ENCODE data around the gene ZSCAN20. TPM values are rescaled to one million over a fixed set of nuclear protein-coding genes. Genes with fewer than 3 reads are reported as not detected.

The ZSCAN20 gene
- total RNA-seq, 1 donor from 2014 or later = 5.5 TPM

GRCh38 chr1:33443080-33443704, 29.3 kb upstream of the ZSCAN20 start:
- peak in 1 of 2 donors; percentile 71 for DNase-seq (ENCODE audit: low read depth in 2 of 2)

DNA sequence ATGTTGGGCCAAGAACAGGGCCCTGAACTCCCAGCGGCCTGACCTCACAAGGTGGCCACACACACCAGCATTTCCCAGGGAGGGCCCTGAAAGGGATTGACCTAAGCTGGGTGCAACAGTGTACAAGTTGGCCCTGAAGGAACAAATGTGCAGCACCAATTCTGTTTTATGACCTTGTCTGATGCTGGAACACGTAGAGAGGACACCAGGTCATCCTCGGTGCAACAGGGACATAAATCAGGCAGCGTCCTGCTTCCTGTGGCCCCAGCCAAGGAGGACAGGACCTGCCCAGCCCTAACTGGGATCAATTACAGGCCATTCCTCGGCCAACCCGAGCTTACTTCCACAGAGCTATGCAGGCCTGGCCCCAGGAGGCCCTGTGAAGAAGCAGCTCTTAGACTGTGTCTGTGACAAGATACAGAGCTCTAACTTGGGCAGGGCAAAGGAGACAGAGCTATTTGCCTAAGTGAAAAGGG, 28.7 kb upstream of the ZSCAN20 start:
- DNase-seq (ENCODE audit: low read depth in 2 of 2) = peak in 1 of 2 donors; percentile 37

DNA sequence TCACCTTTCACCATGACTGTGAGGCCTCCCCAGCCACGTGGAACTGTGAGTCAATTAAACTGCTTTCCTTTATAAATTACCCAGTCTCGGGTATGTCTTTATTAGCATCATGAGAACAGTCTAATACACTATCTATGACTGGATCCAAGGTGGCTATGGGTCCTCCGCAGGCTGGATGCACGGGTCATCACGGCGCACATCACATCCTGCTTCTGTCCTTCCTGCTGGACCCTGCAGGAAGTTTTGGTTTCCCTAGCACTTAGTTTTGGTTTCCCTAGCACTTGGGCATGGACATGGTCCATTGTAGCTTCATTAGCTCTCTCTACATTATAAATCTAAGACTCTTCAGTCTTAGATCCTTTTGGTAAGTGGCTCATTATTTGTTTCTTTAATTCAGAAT, 27.3 kb upstream of the ZSCAN20 start:
- DNase-seq (ENCODE audit: low read depth in 2 of 2) = peak in 1 of 2 donors; percentile 29

DNA sequence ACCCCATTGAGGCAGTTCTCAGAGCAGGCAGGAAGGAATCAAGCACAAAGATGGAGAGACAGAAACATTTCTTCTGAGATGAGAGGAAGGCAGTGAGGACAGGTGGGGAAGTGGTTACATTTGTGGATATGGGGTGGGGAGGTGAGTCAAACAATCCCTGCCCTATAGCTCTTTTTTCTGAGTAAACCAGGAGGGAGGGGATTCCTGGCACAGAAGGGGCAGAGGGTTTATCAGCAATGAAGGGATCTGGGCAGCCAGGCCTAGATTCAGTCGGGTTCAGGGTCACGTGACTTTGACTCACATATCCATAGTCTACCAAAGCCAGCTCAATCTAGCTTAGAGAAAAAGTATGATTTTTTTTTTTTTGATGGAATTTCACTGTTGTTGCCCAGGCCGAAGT, 25.9 kb upstream of the ZSCAN20 start:
- DNase-seq (ENCODE audit: low read depth in 2 of 2) = no peak

DNA sequence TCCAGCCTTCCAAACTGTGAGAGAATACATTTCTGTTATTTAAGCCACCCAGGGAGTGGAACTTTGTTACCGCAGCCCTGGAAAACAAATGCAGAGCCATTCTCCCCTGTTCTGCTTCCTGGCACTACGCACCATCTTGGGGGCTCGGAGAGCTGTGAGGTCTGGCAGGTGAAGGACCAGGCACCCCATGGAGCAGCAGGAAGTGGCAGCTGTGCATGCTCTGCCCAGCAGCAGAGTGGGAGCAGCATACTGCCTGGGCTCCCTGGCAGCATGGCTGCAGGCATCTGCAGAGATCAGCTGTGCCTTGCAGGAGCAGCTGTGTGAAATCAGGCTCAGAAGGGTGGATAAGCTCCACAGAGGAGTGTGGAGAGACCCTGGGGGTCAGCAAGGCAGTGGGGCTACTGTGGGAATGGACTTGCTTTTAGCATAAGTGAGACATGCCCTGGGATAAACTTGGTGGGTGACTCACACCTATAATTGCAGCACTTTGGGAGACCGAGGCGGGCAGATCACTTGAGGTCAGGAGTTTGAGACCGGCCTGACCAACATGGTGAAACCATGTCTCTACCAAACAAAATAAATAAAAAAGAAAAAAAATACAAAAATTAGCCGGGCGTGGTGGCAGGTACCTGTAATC, 17.7 kb upstream of the ZSCAN20 start:
- DNase-seq (ENCODE audit: low read depth in 2 of 2) = no peak

- DNase-seq (ENCODE audit: low read depth in 2 of 2) = peak in 1 of 2 donors; percentile 78
Measured at GRCh38 chr1:33455539-33456501, 16.6 kb upstream of the ZSCAN20 start.

DNA sequence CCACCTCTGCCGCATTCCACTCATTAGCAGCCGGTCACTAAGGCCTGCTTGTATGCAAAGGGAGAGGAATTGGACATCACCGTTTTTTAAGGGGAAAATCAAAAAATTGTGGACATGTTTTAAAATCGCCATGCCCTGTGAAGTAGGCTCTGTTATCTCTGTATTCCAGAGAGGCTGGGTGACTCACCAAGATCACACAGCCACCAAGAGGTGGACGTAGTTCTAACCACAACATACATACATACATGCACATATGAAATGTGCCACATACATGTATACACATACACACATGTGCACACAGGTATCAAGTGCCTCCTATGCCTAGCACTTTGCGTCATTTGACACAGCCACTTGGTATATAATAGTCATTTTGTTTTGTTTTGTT, 16.0 kb upstream of the ZSCAN20 start:
- DNase-seq (ENCODE audit: low read depth in 2 of 2) = no peak

- DNase-seq (ENCODE audit: low read depth in 2 of 2) = no peak
Measured at GRCh38 chr1:33459691-33460090, 12.8 kb upstream of the ZSCAN20 start.

- DNase-seq (ENCODE audit: low read depth in 2 of 2) = no peak
Measured at GRCh38 chr1:33460144-33460543, 12.3 kb upstream of the ZSCAN20 start.

- peak in 1 of 2 donors; percentile 34 for DNase-seq (ENCODE audit: low read depth in 2 of 2)
Measured at GRCh38 chr1:33460947-33461629, 11.4 kb upstream of the ZSCAN20 start.

GRCh38 chr1:33462405-33463164, 9.9 kb upstream of the ZSCAN20 start:
- no peak for DNase-seq (ENCODE audit: low read depth in 2 of 2)

DNA sequence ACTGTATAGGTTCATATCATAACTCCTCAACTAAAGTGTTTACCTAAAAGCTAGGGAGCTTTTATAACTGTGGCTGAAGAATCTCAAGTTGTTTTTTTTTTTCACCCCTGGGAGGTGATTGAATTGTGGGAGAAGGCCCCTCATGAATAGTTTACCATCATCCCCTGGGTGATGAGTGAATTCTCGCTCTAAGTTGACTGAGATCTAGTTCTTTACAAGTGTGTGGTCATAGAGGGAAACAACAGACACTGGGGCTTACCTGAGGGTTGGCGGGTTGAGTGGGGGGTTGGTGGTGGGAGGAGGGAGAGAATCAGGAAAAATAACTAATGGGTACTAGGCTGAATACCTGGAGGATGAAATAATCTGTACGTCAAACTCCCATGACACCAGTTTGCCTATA, 7.9 kb upstream of the ZSCAN20 start:
- DNase-seq (ENCODE audit: low read depth in 2 of 2) = no peak

DNA sequence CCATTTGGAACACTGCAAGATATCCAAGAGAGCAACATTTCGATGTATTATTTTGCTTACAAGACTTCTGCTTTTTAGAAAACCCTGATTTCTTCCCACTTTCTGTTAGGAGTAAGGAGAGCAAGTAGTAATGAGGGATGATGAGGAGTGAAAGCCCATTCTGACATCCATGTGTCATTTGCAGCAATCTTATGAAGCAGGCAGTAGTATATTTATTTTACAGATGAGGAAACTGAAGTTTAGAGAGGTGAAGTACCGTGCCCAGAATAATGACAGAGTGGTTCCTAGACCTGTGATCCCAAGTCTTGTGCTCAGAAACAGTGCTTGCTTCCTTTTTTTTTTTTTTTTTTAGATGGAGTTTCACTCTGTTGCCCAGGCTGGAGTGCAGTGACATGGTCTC, 7.1 kb upstream of the ZSCAN20 start:
- DNase-seq (ENCODE audit: low read depth in 2 of 2) = no peak

GRCh38 chr1:33466159-33466558, 6.3 kb upstream of the ZSCAN20 start:
- no peak for DNase-seq (ENCODE audit: low read depth in 2 of 2)

GRCh38 chr1:33468011-33468410, 4.4 kb upstream of the ZSCAN20 start:
- DNase-seq (ENCODE audit: low read depth in 2 of 2) = no peak

GRCh38 chr1:33468531-33468930, 3.9 kb upstream of the ZSCAN20 start:
- no peak for DNase-seq (ENCODE audit: low read depth in 2 of 2)

- DNase-seq (ENCODE audit: low read depth in 2 of 2) = no peak
Measured at GRCh38 chr1:33468967-33469366, 3.5 kb upstream of the ZSCAN20 start.

GRCh38 chr1:33469691-33470090, 2.8 kb upstream of the ZSCAN20 start:
- DNase-seq (ENCODE audit: low read depth in 2 of 2) = no peak

- peak; percentile 59 to 81 for DNase-seq (ENCODE audit: low read depth in 2 of 2)
Measured at GRCh38 chr1:33470495-33471012, 1.9 kb upstream of the ZSCAN20 start.

DNA sequence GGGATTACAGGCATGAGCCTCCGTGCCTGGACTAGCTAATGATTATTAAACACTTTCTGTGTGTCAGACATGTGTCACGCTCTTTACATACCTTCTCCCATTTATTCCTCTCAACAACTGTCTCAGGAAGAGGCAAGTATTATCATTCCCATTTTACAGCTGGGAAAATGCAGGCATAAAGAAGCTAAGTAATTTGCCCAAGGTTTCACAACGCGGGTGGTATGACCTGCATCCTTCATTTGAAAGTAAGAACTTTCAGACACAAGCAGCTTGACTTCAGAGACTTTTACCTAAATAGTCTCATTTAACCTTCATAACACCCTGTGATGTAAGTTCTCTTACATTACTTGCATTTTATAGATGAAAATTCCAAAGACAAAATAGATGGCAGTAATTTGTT, 1.0 kb upstream of the ZSCAN20 start:
- no peak for DNase-seq (ENCODE audit: low read depth in 2 of 2)

DNA sequence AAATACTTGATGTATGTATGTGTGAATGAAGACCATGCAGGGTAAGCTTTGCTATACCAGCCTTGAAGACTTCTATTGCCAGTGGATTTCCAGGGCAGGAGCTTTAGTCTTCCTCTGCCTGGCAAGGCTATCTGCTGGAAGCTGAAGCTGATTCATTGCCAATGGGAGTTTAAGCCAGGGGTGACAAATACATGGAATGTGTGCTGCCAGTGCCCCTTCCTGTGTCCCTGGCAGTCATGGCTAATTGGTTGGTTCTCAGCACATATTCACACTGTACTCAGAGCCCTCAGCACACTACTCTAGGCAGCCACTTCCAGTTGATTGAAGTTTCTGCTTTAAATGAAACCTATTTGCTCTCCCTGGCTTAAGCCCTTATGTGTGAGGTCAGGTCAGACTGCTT, 1.5 kb downstream of the ZSCAN20 start:
- DNase-seq (ENCODE audit: low read depth in 2 of 2) = no peak

Data from dermis microvascular lymphatic vessel endothelial cell (primary cell).